ENCODE data around the gene TRPV5. TPM values are rescaled to one million over a fixed set of nuclear protein-coding genes. Genes with fewer than 3 reads are reported as not detected.

TRPV5 gene
- total RNA-seq, 2 experiments from 2014 or later, result not detected

DNA sequence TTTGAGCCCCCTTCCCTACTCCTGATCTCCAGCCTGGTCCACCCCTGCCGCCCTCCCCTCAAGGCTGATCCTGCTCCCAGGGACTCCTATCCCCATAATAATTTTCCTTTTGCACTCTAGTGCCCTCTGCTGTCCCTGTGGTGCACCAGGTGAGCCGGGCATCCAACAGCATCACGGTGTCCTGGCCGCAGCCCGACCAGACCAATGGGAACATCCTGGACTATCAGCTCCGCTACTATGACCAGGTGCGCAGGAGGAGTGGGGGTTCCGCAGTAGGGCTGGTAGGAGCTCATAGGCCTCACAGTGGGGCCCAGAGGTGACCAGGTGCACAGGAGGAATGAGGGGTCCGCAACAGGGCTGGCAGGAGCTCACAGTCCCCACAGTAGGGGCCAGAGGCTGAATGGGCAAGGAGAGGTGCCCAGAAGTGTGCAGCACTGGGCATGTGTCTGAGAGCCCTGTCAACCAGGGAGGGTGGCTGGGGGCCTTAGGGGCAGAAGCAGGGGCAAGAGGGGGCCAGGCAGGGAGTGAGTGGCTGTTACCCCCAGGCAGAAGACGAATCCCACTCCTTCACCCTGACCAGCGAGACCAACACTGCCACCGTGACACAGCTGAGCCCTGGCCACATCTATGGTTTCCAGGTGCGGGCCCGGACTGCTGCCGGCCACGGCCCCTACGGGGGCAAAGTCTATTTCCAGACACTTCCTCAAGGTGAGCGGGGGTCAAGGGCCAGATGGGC lies 67.0 kb downstream of the TRPV5 start:
- CTCF ChIA-PET, result interaction anchor here (0.6 to 2.0 kb wide), 4 partner anchors 9 to 349 kb away, joined by 3 to 18 read pairs (median 5); partner anchors contain the start of gene EPHB6
- DNase-seq (peak; percentile 35), ATAC-seq (peak; percentile 27)
- no peaks in the 10 kb centered on the region for H3K9me3 Mint-ChIP-seq (ENCODE audit: low read depth)
- H3K27ac Mint-ChIP-seq, result no peak overlapping the region
- no peaks in the 10 kb centered on the region for H3K36me3 Mint-ChIP-seq
- no peaks in the 10 kb centered on the region for H3K4me1 Mint-ChIP-seq
- no peak overlapping the region for H3K4me3 Mint-ChIP-seq
- no peaks in the 10 kb centered on the region for H3K27me3 Mint-ChIP-seq

DNA sequence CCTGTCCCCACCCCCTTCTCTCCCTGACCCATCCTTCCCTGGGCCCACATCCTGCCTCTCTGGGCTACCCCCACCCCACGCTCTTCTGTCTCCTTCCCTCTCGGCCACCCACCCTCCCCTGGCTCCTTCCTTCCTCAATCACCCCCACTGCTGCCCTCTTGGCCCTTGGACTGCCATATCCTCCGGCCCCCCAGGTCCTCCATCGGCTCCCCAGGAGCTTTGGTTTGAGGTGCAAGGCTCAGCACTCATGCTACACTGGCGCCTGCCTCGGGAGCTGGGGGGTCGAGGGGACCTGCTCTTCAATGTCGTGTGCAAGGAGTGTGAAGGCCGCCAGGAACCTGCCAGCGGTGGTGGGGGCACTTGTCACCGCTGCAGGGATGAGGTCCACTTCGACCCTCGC lies 67.8 kb downstream of the TRPV5 start:
- Mint-ChIP-seq H3K27ac (no peak overlapping the region), H3K4me1 (no peaks in the 10 kb centered on the region), H3K4me3 (no peak overlapping the region), H3K9me3 (ENCODE audit: low read depth) (no peaks in the 10 kb centered on the region), H3K36me3 (no peaks in the 10 kb centered on the region), H3K27me3 (no peaks in the 10 kb centered on the region)
- peak; percentile 26 for DNase-seq
- ATAC-seq, result no peak
- CTCF ChIA-PET, result interaction anchor here (0.6 to 2.0 kb wide), 5 partner anchors 8 to 349 kb away, joined by 3 to 18 read pairs (median 4); partner anchors contain the start of gene EPHB6

DNA sequence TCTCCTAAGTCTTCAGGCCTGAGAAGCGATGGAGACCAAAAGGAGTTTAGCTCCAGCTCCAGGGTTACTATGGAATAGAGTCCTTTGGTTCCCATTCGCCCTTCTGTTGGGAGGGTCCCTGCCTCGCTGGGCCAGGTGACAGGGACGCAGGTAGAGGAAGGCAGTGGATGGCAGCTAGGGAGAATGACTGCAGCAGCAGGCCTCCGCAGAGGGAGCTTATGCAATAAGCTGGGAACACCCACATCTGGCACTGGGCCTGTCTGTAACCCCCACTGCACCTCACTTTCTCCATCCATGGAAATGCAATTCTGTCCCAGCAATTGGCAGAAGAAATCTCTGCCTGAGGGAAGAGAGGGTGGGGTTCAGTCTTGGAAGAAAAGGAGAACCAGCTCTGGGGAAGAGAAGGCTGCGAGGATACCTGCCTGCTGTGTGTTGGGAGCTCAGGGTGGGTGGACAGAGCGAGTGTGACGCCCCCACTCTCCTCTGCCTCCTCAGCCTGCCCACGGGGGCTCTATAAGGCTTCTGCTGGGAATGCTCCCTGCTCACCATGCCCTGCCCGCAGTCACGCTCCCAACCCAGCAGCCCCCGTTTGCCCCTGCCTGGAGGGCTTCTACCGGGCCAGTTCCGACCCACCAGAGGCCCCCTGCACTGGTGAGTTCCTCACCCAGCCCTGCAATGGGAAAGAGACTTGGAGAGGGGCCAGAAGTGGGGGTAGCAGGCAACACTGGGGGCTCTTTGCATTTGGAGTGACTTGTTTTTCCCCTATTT lies 68.4 kb downstream of the TRPV5 start:
- H3K9me3 Mint-ChIP-seq (ENCODE audit: low read depth), result no peaks in the 10 kb centered on the region
- H3K27me3 Mint-ChIP-seq, result peaks cover 4% of the 10 kb centered on the region
- H3K4me1 Mint-ChIP-seq, result no peaks in the 10 kb centered on the region
- no peaks in the 10 kb centered on the region for H3K36me3 Mint-ChIP-seq
- ATAC-seq (no peak), DNase-seq (peak; percentile 30)
- no peak overlapping the region for H3K4me3 Mint-ChIP-seq
- CTCF ChIA-PET, result interaction anchor here (0.8 to 1.9 kb wide), 4 partner anchors 8 to 350 kb away, joined by 3 to 6 read pairs (median 4); no protein-coding TSS in a partner anchor
- no peak overlapping the region for H3K27ac Mint-ChIP-seq

DNA sequence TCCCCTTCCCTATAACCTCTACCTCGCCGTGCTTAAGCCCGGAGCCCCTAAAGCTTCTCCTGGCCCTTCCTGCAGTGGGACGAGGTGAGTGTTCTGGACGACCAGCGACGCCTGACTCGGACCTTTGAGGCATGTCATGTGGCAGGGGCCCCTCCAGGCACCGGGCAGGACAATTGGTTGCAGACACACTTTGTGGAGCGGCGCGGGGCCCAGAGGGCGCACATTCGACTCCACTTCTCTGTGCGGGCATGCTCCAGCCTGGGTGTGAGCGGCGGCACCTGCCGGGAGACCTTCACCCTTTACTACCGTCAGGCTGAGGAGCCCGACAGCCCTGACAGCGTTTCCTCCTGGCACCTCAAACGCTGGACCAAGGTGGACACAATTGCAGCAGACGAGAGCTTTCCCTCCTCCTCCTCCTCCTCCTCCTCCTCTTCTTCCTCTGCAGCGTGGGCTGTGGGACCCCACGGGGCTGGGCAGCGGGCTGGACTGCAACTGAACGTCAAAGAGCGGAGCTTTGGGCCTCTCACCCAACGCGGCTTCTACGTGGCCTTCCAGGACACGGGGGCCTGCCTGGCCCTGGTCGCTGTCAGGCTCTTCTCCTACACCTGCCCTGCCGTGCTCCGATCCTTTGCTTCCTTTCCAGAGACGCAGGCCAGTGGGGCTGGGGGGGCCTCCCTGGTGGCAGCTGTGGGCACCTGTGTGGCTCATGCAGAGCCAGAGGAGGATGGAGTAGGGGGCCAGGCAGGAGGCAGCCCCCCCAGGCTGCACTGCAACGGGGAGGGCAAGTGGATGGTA lies 69.5 kb downstream of the TRPV5 start:
- Mint-ChIP-seq H3K27me3 (peaks cover 4% of the 10 kb centered on the region), H3K36me3 (no peaks in the 10 kb centered on the region), H3K9me3 (ENCODE audit: low read depth) (no peaks in the 10 kb centered on the region), H3K4me1 (no peaks in the 10 kb centered on the region), H3K4me3 (no peak overlapping the region), H3K27ac (no peak overlapping the region)
- ATAC-seq (no peak), DNase-seq (peak; percentile 32)
- CTCF ChIA-PET, result interaction anchor here (1.4 to 1.9 kb wide), 3 partner anchors 9 to 351 kb away, joined by 4 to 6 read pairs (median 4); no protein-coding TSS in a partner anchor

DNA sequence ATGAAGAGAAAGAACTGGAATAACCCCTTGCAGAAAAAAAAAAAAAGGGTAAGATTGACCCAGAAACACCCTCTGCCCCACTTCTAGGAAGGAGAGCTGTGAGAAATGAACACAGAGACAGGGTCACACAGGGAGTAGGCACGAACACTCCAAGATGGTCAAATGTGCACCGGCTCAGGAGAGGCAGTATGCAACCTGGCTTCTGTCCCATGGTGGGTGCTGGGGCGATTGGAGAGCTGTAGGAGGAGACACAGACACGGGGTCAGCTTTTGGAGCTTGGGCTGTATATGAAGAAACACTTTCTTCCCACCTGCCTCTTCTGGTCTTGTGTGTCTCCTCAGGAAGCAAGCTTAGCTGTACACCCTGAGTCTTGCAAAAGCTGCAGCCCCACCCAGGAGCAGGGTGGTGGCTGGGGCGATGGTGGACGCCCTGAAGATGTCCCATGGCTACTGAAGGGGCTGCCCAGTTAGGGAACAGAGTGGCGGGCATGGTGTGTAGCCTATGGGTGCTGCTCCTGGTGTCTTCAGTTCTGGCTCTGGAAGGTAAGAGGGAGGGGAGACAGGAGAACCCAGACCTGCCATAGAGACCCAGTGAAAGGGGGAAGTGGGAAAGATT lies 70.7 kb downstream of the TRPV5 start:
- H3K36me3 Mint-ChIP-seq, result no peaks in the 10 kb centered on the region
- DNase-seq (peak; percentile 38), ATAC-seq (no peak)
- no peak overlapping the region for H3K4me3 Mint-ChIP-seq
- peaks cover 4% of the 10 kb centered on the region for H3K27me3 Mint-ChIP-seq
- CTCF ChIA-PET, result interaction anchor here (1.4 to 2.8 kb wide), 2 partner anchors 10 to 18 kb away, joined by 6 to 9 read pairs; no protein-coding TSS in a partner anchor
- H3K4me1 Mint-ChIP-seq, result no peaks in the 10 kb centered on the region
- H3K9me3 Mint-ChIP-seq (ENCODE audit: low read depth), result no peaks in the 10 kb centered on the region
- no peak overlapping the region for H3K27ac Mint-ChIP-seq

DNA sequence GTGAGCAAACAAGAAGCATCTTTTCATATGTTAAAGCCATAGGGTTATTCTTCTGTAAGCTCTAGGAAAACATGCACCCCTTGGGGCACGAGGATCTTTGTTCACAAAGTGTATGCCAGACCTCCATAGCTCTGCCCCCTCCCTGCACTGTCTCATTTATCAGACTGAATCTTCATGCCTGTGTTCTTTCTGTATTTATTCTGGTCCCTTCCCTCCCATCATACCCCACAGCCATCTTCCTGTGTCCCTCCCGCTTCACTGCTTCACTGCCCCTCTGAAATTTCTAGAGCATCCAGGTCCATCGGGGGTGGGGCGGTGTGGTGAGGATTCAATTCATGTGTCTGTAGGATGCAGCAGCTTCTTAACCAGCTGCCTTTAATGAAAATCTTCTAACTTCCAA lies 71.2 kb downstream of the TRPV5 start:
- ATAC-seq, result no peak
- Mint-ChIP-seq H3K36me3 (no peaks in the 10 kb centered on the region), H3K27me3 (peaks cover 4% of the 10 kb centered on the region), H3K9me3 (ENCODE audit: low read depth) (no peaks in the 10 kb centered on the region), H3K27ac (no peak overlapping the region), H3K4me1 (no peaks in the 10 kb centered on the region), H3K4me3 (no peak overlapping the region)
- CTCF ChIA-PET, result interaction anchor here (1.4 to 2.8 kb wide), 2 partner anchors 11 to 18 kb away, joined by 6 to 9 read pairs; no protein-coding TSS in a partner anchor
- DNase-seq, result peak; percentile 35

DNA sequence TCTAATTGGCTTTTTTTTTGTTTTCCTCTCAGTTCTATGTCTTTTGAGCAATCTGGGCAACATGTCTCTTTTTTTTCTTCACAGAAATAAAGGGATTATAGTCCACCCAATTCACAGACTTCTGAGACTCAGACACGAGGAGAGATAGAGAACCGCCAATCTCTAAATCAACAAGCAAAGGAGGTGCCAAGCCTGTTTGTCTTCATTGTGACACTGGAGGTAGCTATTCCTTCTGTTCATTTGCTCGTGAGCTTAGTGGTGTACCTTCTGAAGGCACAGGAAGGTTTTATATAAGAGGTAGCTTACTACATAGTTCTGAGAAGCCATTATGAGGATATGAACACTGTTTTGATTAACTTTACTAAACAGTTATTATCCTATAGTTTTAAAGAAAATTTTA lies 72.6 kb downstream of the TRPV5 start:
- CTCF ChIA-PET, result interaction anchor here (0.9 to 2.8 kb wide), 6 partner anchors 12 to 341 kb away, joined by 3 to 9 read pairs (median 4); no protein-coding TSS in a partner anchor
- Mint-ChIP-seq H3K36me3 (no peaks in the 10 kb centered on the region), H3K4me1 (no peaks in the 10 kb centered on the region), H3K9me3 (ENCODE audit: low read depth) (no peaks in the 10 kb centered on the region), H3K27ac (no peak overlapping the region), H3K4me3 (no peak overlapping the region), H3K27me3 (peaks cover 7% of the 10 kb centered on the region)
- ATAC-seq (no peak), DNase-seq (no peak)

DNA sequence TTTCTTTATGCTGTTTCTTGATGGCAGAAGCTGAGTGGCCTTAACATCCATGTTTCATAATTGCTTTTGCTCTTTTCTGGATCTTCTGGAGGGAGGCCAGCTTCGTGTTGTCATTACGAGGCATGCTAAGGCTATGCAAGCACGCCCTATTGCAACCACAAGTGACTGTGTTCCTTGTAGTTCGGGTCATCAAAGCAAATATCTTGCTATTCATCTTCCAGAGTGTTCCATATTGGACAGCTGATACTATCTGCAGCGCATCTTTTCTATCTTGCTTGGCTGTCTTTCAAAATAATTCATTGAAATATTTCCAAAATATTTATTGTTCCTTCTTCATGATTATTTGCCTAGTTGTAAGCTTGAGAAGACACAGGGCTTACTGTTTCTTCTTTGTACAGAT lies 73.7 kb downstream of the TRPV5 start:
- no peaks in the 10 kb centered on the region for H3K9me3 Mint-ChIP-seq (ENCODE audit: low read depth)
- CTCF ChIA-PET, result interaction anchor here (0.7 to 2.2 kb wide), 4 partner anchors 12 to 342 kb away, joined by 3 to 7 read pairs (median 4); no protein-coding TSS in a partner anchor
- ATAC-seq (no peak), DNase-seq (no peak)
- no peak overlapping the region for H3K4me3 Mint-ChIP-seq
- no peak overlapping the region for H3K27ac Mint-ChIP-seq
- peaks cover 7% of the 10 kb centered on the region for H3K27me3 Mint-ChIP-seq
- H3K4me1 Mint-ChIP-seq, result no peaks in the 10 kb centered on the region
- no peaks in the 10 kb centered on the region for H3K36me3 Mint-ChIP-seq

DNA sequence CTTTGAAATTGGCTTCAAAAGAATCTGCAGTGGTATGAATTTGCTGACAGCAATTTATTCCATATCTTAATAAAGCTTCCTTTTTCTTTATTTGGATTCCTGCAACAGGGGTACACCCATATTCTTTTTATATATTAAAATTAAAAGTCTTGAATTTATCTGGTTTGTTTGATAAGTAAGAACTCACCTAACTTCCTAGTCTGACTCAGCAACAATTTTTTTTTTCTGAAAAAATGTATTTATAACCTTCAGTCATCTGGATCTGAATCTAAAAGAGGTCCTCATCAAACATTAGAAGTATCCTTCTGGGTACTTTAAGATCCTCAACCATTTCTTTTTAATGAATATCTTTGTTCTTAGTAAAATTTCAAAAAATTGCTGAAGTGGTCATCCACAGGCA lies 74.1 kb downstream of the TRPV5 start:
- Mint-ChIP-seq H3K27ac (no peak overlapping the region), H3K27me3 (peaks cover 7% of the 10 kb centered on the region), H3K36me3 (no peaks in the 10 kb centered on the region), H3K4me3 (no peak overlapping the region), H3K4me1 (no peaks in the 10 kb centered on the region), H3K9me3 (ENCODE audit: low read depth) (no peaks in the 10 kb centered on the region)
- no peak for ATAC-seq
- CTCF ChIA-PET, result interaction anchor here (1.2 to 2.2 kb wide), 3 partner anchors 8 to 144 kb away, joined by 3 to 7 read pairs (median 6); no protein-coding TSS in a partner anchor
- no peak for DNase-seq

Other genes with a start within 250 kb of the TRPV5 start
- gene PRSS1, start 184.3 kb downstream of the TRPV5 start, total RNA-seq, result not detected
- gene PRSS2, start 162.8 kb downstream of the TRPV5 start, total RNA-seq, result not detected
- 1 to 10 TPM; 5.1 to 7.5 TPM for gene EPHB6, start 78.7 kb downstream of the TRPV5 start, total RNA-seq
- gene TRPV6, start 48.0 kb downstream of the TRPV5 start, total RNA-seq, result not detected
- gene LLCFC1, start 5.7 kb upstream of the TRPV5 start, total RNA-seq, result not detected
- under 1 TPM; 0.16 to 0.70 TPM for gene KEL, start 28.6 kb upstream of the TRPV5 start, total RNA-seq
- gene OR9A2, start 93.4 kb upstream of the TRPV5 start, total RNA-seq, result not detected
- not detected for gene OR6V1, start 118.6 kb upstream of the TRPV5 start, total RNA-seq
- not detected for gene PIP, start 198.3 kb upstream of the TRPV5 start, total RNA-seq
- not detected for gene TAS2R39, start 249.7 kb upstream of the TRPV5 start, total RNA-seq